Smooth muscle cell (in vitro differentiated cells): ENCODE results near the gene ACTN1. TPM values are rescaled to one million over a fixed set of nuclear protein-coding genes. Genes with fewer than 3 reads are reported as not detected.

Experiments used
- DNase-seq: peaks from one replicate; lab custom pipeline; 2025; ENCODE audit not compliant: unreplicated experiment; lab: John Stamatoyannopoulos, UW
- H2AFZ ChIP-seq: fragments of 200-600 bp; sonication (generic); 2 replicates; pipeline ENCODE4 v1.6.0; 2016; ENCODE audit warnings: antibody characterized with exemption, low read depth, mild to moderate bottlenecking
- H3F3A ChIP-seq: fragments of 200-600 bp; sonication (generic); 2 replicates; pipeline ENCODE4 v1.6.0; 2017; ENCODE audit warnings: antibody characterized with exemption, low read depth
- H3K27ac ChIP-seq: fragments of 200-600 bp; sonication (generic); 2 replicates; pipeline ENCODE4 v1.5.1; 2016; ENCODE audit warnings: low read depth, mild to moderate bottlenecking
- H3K27me3 ChIP-seq: fragments of 200-600 bp; sonication (generic); 2 replicates; pipeline ENCODE4 v1.6.1; 2016; ENCODE audit warnings: low read depth, mild to moderate bottlenecking
- H3K36me3 ChIP-seq: fragments of 200-600 bp; sonication (generic); 2 replicates; pipeline ENCODE4 v1.5.1; 2016; ENCODE audit warnings: low read depth
- H3K4me1 ChIP-seq: fragments of 200-600 bp; sonication (generic); 2 replicates; pipeline ENCODE4 v1.5.1; 2016; ENCODE audit warnings: low read depth
- H3K4me2 ChIP-seq: fragments of 200-600 bp; sonication (generic); 2 replicates; pipeline ENCODE4 v1.6.0; 2016; ENCODE audit warnings: mild to moderate bottlenecking
- H3K4me3 ChIP-seq: fragments of 200-600 bp; sonication (generic); 2 replicates; pipeline ENCODE4 v1.5.1; 2016; ENCODE audit warnings: mild to moderate bottlenecking
- H3K79me2 ChIP-seq: fragments of 200-600 bp; sonication (generic); 2 replicates; pipeline ENCODE4 v1.6.0; 2016; ENCODE audit warnings: low read depth, mild to moderate bottlenecking
- H3K9ac ChIP-seq: fragments of 200-600 bp; sonication (generic); 2 replicates; pipeline ENCODE4 v1.6.0; 2016; ENCODE audit warnings: low read depth
- H3K9me3 ChIP-seq: fragments of 200-600 bp; sonication (generic); replicated peaks from 2 replicates; pipeline ENCODE4 v1.5.1; 2016; ENCODE audit warnings: low read depth
- H4K20me1 ChIP-seq: fragments of 200-600 bp; sonication (generic); 2 replicates; pipeline ENCODE4 v1.6.0; 2016; ENCODE audit warnings: low read depth
- CTCF ChIP-seq: fragments of 200-600 bp; sonication (generic); IDR thresholded peaks from 2 replicates; pipeline ENCODE4 v1.5.1; 2017; ENCODE audit warnings: borderline replicate concordance, mild to moderate bottlenecking, antibody characterized with exemption; ENCODE audit not compliant: insufficient read depth, poor library complexity, severe bottlenecking
- WGBS: methylation state at CpG from one replicate; pipeline ENCODE4 v1.1.7; 2016; ENCODE audit warnings: low lambda C conversion rate; 5-methylcytosine and 5-hydroxymethylcytosine counted together
- polyA plus RNA-seq: library from polyadenylated mRNA; unstranded; fragments of >200 nt; fragmentation: Nextera tagmentation; extraction: Ambion mirVana; gene quantifications from 2 replicates; pipeline ENCODE4 v1.2.1, GENCODE V29; 2016
- total RNA-seq: library from RNA; depleted of rRNA; stranded (reverse); fragments of >200 nt; gene quantifications from 2 replicates; pipeline ENCODE4 v1.2.3, GENCODE V29; 2014

The ACTN1 gene
- total and polyA plus RNA-seq, 2 experiments from 2014 or later = 422 to 806 TPM

DNA sequence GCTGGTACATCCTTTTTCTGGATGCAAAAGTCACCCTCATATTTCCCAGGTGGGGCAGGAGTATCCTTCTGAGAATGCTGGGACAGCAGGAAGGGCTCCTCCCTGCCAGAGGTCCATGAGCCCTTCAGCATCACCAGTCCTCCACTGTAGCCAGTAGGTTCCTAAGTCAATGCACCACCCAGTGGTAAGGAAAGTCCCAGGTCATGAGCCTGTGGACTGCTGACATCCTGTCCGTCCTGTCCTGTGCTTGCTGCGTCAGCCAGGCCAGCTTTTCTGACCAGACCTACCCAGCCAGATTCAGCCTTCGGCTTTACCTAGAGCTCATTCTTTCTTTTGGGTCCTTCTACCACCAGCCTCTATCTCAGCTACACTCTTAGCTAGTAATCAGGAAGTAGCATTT, 23.0 kb upstream of the ACTN1 start:
- no peak overlapping the region for H3K9ac ChIP-seq

GRCh38 chr14:69001375-69001774, 22.3 kb upstream of the ACTN1 start:
- Histone ChIP-seq H3K27me3 (no peaks in the 10 kb centered on the region), H3K79me2 (no peaks in the 10 kb centered on the region), H3K4me3 (no peak overlapping the region), H2AFZ (no peak overlapping the region), H3K9ac (no peak overlapping the region), H3K9me3 (no peaks in the 10 kb centered on the region), H3K4me1 (peaks cover 10% of the 10 kb centered on the region), H3K36me3 (no peaks in the 10 kb centered on the region), H3F3A (peaks cover 11% of the 10 kb centered on the region), H3K27ac (no peak overlapping the region), H3K4me2 (no peak overlapping the region), H4K20me1 (no peaks in the 10 kb centered on the region)
- no peak for TF ChIP-seq CTCF
- no peak for DNase-seq
- WGBS = 57% methylated on average over 2 of the region's 2 CpGs

More for the DNA sequence above, 23.0 kb upstream of the ACTN1 start:
- DNase-seq = no peak
- Histone ChIP-seq H2AFZ (no peak overlapping the region), H3K4me2 (no peak overlapping the region), H3K79me2 (no peaks in the 10 kb centered on the region), H3F3A (peaks cover 11% of the 10 kb centered on the region), H3K9me3 (no peaks in the 10 kb centered on the region), H3K27me3 (no peaks in the 10 kb centered on the region), H3K27ac (no peak overlapping the region), H3K36me3 (no peaks in the 10 kb centered on the region), H3K4me1 (peaks cover 10% of the 10 kb centered on the region), H3K4me3 (no peak overlapping the region), H4K20me1 (no peaks in the 10 kb centered on the region)
- no peak for TF ChIP-seq CTCF
- WGBS = 54% methylated on average over 3 of the region's 3 CpGs

GRCh38 chr14:68998062-68998461, 19.0 kb upstream of the ACTN1 start:
- Histone ChIP-seq H3K4me1 (no peaks in the 10 kb centered on the region), H3K36me3 (no peaks in the 10 kb centered on the region), H4K20me1 (no peaks in the 10 kb centered on the region), H3K4me3 (no peak overlapping the region), H2AFZ (no peak overlapping the region), H3K27me3 (no peaks in the 10 kb centered on the region), H3K79me2 (no peaks in the 10 kb centered on the region), H3K4me2 (no peak overlapping the region), H3K27ac (no peak overlapping the region), H3K9ac (no peak overlapping the region), H3K9me3 (no peaks in the 10 kb centered on the region), H3F3A (no peaks in the 10 kb centered on the region)
- DNase-seq = no peak
- WGBS = 90% methylated on average over 5 of the region's 5 CpGs
- no peak for TF ChIP-seq CTCF

DNA sequence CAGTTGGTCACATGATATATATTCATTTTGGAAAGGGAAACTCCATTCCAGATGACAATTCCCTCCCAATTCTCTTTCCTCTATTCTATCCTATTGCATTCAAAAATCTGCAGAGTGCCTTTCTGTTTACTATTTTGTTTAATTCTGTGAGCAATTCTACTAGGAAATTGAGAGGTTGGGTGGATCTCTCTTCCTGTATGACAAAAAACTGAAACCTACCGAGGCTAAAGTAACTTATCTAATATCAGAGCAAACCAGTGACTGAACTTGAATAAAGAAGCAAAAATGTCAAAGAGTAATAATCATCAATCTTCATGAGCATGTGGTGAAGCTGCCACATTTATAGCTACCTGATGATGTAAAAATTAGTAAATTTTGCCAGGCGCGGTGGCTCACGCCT, 16.6 kb upstream of the ACTN1 start:
- WGBS = 98% methylated on average over 4 of the region's 4 CpGs
- no peaks in the 10 kb centered on the region for H3K9me3 ChIP-seq
- no peaks in the 10 kb centered on the region for H3K4me1 ChIP-seq
- no peaks in the 10 kb centered on the region for H3K79me2 ChIP-seq
- H3K4me2 ChIP-seq = no peak overlapping the region
- DNase-seq = no peak
- no peaks in the 10 kb centered on the region for H3F3A ChIP-seq
- no peaks in the 10 kb centered on the region for H3K27me3 ChIP-seq
- no peak overlapping the region for H3K27ac ChIP-seq
- TF ChIP-seq CTCF = no peak
- no peak overlapping the region for H2AFZ ChIP-seq
- no peaks in the 10 kb centered on the region for H3K36me3 ChIP-seq
- no peaks in the 10 kb centered on the region for H4K20me1 ChIP-seq
- H3K9ac ChIP-seq = no peak overlapping the region
- no peak overlapping the region for H3K4me3 ChIP-seq
